LNCaP clone FGC (cell line): ENCODE data around the gene GLRA3.

Source experiments
- DNase-seq: peaks from one replicate; pipeline ENCODE4 v3.0.0-alpha.2; 2011; ENCODE audit warnings: low read depth
- H3K4me3 ChIP-seq: 2 replicates; pipeline ENCODE4 v1.5.1; 2011; ENCODE audit warnings: mild to moderate bottlenecking, low read depth, low read length, control low read depth
- TF ChIP-seq, protein P1 (sequence below): IDR thresholded peaks from 2 replicates; pipeline ENCODE4 v1.5.1; 2012; ENCODE audit warnings: mild to moderate bottlenecking; ENCODE audit not compliant: control insufficient read depth, insufficient read depth; ENCODE audit errors: extremely low read depth

Gene GLRA3

DNA sequence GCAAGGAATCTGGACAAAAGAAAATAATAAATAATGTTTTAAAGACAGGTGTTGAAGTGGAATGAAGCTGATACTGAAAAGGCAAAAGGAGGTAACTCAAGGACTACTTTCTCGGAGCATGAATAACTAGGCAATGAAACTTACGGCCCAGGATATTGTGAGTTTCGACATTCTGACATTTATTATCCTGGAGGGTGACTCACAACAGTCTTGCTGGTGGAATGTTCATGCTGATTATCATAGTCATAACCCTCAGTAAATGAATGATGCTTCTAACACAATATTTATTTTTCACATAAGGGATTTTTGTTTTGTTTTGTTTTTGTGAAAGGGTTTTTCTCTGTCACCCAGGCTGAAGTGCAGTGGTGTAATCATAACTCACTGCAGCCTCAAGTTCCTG, 159.8 kb downstream of the GLRA3 start:
- TF ChIP-seq, protein P1, sequence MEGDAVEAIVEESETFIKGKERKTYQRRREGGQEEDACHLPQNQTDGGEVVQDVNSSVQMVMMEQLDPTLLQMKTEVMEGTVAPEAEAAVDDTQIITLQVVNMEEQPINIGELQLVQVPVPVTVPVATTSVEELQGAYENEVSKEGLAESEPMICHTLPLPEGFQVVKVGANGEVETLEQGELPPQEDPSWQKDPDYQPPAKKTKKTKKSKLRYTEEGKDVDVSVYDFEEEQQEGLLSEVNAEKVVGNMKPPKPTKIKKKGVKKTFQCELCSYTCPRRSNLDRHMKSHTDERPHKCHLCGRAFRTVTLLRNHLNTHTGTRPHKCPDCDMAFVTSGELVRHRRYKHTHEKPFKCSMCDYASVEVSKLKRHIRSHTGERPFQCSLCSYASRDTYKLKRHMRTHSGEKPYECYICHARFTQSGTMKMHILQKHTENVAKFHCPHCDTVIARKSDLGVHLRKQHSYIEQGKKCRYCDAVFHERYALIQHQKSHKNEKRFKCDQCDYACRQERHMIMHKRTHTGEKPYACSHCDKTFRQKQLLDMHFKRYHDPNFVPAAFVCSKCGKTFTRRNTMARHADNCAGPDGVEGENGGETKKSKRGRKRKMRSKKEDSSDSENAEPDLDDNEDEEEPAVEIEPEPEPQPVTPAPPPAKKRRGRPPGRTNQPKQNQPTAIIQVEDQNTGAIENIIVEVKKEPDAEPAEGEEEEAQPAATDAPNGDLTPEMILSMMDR, result no peak
- no peak overlapping the region for H3K4me3 ChIP-seq
- DNase-seq, result no peak

DNA sequence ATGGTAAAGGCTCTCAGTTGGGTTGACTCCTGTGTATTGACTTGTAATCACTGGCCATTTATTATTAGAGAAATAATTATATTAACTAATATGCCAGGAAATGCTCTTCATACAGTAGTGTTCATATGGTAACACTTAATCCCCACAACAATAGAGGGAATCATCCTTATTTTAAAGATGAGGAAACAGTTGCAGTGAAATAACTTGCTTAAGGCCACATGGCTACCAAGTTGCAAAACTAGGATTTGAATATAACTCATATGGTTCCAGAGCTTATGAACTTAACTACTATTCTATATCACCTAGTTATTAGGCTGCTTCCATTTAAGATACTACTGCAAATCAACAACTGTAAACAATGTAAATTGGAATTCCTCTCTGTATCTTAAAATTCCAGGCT, 163.2 kb downstream of the GLRA3 start:
- DNase-seq, result no peak
- no peak overlapping the region for H3K4me3 ChIP-seq
- TF ChIP-seq, protein P1, result no peak

DNA sequence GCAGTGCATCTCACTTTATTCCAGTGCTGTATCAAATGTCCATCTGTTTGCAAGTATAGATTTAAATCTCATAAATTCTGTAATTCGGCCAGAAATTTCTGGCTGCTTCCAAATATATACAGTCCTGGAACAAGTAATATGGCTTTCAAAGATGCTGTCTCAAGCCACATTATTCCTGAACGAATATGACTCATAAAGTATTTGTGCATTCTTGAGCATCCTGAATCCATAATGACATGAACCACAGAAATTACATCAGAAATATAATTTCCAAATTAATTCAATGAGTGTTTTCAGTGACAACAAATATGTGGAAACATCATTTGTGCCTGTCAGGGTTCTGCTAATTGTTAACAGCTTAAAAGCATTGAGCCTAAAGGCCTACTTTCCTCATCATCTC, 165.8 kb downstream of the GLRA3 start:
- TF ChIP-seq, protein P1, result no peak
- DNase-seq, result no peak
- no peak overlapping the region for H3K4me3 ChIP-seq

DNA sequence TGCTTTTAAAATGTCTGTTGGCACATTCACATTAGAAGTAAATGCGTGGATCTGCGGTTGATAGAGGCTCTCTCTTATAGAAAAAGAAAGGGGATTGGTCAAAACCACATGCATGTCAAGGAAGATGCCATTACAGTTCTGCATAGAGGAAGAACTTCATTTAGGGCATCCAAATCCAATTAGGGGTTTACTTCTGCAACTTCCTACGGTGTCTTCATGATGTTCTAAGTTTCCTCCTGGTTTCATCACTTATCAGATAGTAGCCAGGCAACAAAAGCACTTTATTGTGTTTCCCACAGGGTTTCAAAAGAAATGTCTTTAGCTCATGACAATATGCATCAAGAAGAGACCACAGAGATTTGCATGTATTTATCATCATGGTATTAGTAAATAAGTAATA, 170.8 kb downstream of the GLRA3 start:
- H3K4me3 ChIP-seq, result no peak overlapping the region
- TF ChIP-seq, protein P1, result no peak
- no peak for DNase-seq

DNA sequence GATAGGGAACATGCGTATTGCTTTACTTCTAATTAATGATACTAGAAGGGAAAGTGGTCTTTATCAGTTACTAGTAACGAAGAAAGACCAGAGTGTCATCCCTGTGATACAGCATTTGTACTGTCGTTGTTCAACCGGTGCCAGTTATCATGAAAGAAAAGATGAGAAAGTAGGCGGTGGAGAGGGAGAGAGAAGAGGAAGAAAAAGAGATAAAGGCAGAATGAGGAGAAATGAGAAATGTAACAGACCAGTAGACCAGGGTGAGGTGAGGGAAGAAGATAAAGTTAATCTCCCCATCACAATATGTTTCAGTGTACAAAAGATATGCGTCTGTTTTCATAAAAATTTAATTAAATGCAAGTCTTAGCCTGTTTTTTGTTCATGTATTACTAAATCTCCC, 171.6 kb downstream of the GLRA3 start:
- DNase-seq, result no peak
- H3K4me3 ChIP-seq, result no peak overlapping the region
- TF ChIP-seq, protein P1, result no peak

DNA sequence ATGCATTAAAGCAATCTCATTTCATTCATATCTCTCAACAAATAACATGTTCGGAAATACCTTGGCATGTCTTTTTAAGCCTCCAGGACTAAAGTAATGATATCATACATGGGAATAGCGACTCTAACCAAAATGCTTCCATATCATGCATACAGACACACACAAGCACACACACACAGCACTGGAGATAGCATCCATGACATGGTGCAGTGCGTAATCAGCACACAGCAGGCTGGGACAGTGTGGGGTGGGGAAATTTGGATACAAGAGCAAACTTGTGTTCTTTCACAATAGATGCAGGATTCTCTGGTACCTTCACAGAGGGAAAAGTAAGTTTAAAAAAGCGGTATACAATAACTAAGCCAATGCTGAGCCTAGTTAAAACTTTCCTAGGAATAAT, 174.4 kb downstream of the GLRA3 start:
- TF ChIP-seq, protein P1, result no peak
- no peak overlapping the region for H3K4me3 ChIP-seq
- DNase-seq, result no peak

DNA sequence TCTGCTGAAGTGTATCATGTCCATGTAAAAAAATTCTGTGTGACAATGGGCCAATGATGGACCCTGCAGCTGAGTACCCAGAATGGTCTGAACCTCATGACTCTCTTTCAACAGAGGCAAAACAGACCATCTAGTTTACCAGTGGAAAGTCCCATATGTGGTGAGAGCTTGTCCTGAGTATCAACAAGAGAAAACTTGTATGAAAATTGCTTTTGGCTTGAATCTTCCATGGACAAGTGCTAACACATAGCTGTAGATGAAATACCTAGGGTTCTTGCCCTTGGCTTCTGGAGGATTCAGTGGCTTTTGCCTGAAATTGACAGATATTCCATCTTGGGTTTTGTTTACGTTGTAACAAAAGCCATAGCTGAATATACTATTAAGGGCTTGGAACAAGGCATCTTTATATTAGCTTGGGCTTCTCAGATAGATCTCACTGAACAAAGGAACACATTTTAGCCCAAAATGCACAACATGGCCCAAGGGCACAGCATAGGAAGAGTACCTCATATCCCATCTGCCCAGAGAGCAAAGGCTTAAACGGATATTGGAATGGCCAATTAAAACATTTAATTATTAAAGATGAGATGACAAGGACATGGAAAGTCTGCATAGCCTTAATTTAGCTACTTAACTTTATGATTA, 178.2 kb downstream of the GLRA3 start:
- no peak overlapping the region for H3K4me3 ChIP-seq
- DNase-seq, result no peak
- TF ChIP-seq, protein P1, result no peak
